ENCODE measurements around the gene TPK1. TPM values are rescaled to one million over a fixed set of nuclear protein-coding genes. Genes with fewer than 3 reads are reported as not detected.

TPK1 gene
- 3.5 and 5.9 TPM in 2 replicates for total RNA-seq
- 7.3 and 12.0 TPM in 2 replicates for polyA plus RNA-seq

- peak; percentile 92 to 98 for DNase-seq (ENCODE audit: low read depth in 1 of 2, low spot score in 1 of 2)
- Histone ChIP-seq H3K27me3 (no peaks in the 10 kb centered on the region), H3K4me3 (peak within 1 kb of the TSS; percentile 87), H3K9me3 (ENCODE audit: low read depth) (no peaks in the 10 kb centered on the region), H3K4me1 (ENCODE audit: low read depth) (no peaks in the 10 kb centered on the region), H3K27ac (peak within 1 kb of the TSS; percentile 86), H3K36me3 (no peaks in the 10 kb centered on the region)
- no peak for TF ChIP-seq CTCF (IDR thresholded peaks at IDR 0.05; ENCODE audit: low read depth, low read length)
Measured at GRCh38 chr7:144835652-144836544, at the start of gene TPK1. TSS of gene TPK1 (minus strand) at chr7:144836053. CDS start at chr7:144835602, 451 bp downstream.

GRCh38 chr7:144885478-144885877 lies 49.6 kb upstream of the TPK1 start:
- Histone ChIP-seq H3K9me3 (ENCODE audit: low read depth) (no peaks in the 10 kb centered on the region), H3K36me3 (no peaks in the 10 kb centered on the region), H3K4me1 (ENCODE audit: low read depth) (no peaks in the 10 kb centered on the region), H3K4me3 (no peak overlapping the region), H3K27ac (no peak overlapping the region), H3K27me3 (no peaks in the 10 kb centered on the region)
- TF ChIP-seq CTCF (IDR thresholded peaks at IDR 0.05; ENCODE audit: low read depth, low read length): no peak
- peak in 1 of 2 donors; percentile 20 for DNase-seq (ENCODE audit: low read depth in 1 of 2, low spot score in 1 of 2)

GRCh38 chr7:144884896-144885295 lies 49.0 kb upstream of the TPK1 start:
- Histone ChIP-seq H3K9me3 (ENCODE audit: low read depth) (no peaks in the 10 kb centered on the region), H3K27me3 (no peaks in the 10 kb centered on the region), H3K36me3 (no peaks in the 10 kb centered on the region), H3K4me1 (ENCODE audit: low read depth) (no peaks in the 10 kb centered on the region), H3K4me3 (no peak overlapping the region), H3K27ac (no peak overlapping the region)
- no peak for DNase-seq (ENCODE audit: low read depth in 1 of 2, low spot score in 1 of 2)
- TF ChIP-seq CTCF (IDR thresholded peaks at IDR 0.05; ENCODE audit: low read depth, low read length): no peak

- Histone ChIP-seq H3K27me3 (no peaks in the 10 kb centered on the region), H3K4me3 (no peak overlapping the region), H3K27ac (no peak overlapping the region), H3K4me1 (ENCODE audit: low read depth) (no peaks in the 10 kb centered on the region), H3K36me3 (no peaks in the 10 kb centered on the region), H3K9me3 (ENCODE audit: low read depth) (no peaks in the 10 kb centered on the region)
- no peak for TF ChIP-seq CTCF (IDR thresholded peaks at IDR 0.05; ENCODE audit: low read depth, low read length)
- no peak for DNase-seq (ENCODE audit: low read depth in 1 of 2, low spot score in 1 of 2)
Measured at GRCh38 chr7:144873316-144873845, 37.5 kb upstream of the TPK1 start.

- no peaks in the 10 kb centered on the region for H3K4me1 ChIP-seq (ENCODE audit: low read depth)
- DNase-seq (ENCODE audit: low read depth in 1 of 2, low spot score in 1 of 2): no peak
- H3K27me3 ChIP-seq: no peaks in the 10 kb centered on the region
- no peaks in the 10 kb centered on the region for H3K36me3 ChIP-seq
- TF ChIP-seq CTCF (IDR thresholded peaks at IDR 0.05; ENCODE audit: low read depth, low read length): no peak
- H3K4me3 ChIP-seq: no peak overlapping the region
- no peaks in the 10 kb centered on the region for H3K9me3 ChIP-seq (ENCODE audit: low read depth)
- H3K27ac ChIP-seq: no peak overlapping the region
Measured at GRCh38 chr7:144869082-144869481, 33.2 kb upstream of the TPK1 start.

Measured in cardiac muscle cell (in vitro differentiated cells and primary cell).